ENCODE measurements around the gene LEUTX.

LEUTX gene

GRCh38 chr19:39824143-39825092, 45.8 kb downstream of the LEUTX start:
- no peaks in the 10 kb centered on the region for H3K27me3 ChIP-seq
- H3K9me3 ChIP-seq (replicated peaks in 1 of 11), result no peaks in the 10 kb centered on the region
- H3K4me2 ChIP-seq, result peak overlapping the region; percentile 62 to 86 (median 73)
- H3K4me1 ChIP-seq, result peaks cover 7 to 29% (median 18%) of the 10 kb centered on the region in 10 experiments; a peak in 18 of 20 replicates
- peaks cover 26 to 49% (median 39%) of the 10 kb centered on the region in 11 experiments; a peak in 21 of 22 replicates for H3K36me3 ChIP-seq
- H3K4me3 ChIP-seq, result peak overlapping the region; percentile 63 to 79 (median 68)
- no peak for TF ChIP-seq Cebpa-rat (IDR thresholded peaks at IDR 0.05)
- peak overlapping the region in 9 of 11 experiments; percentile 26 to 55 (median 36); a peak in 13 of 22 replicates for H3K27ac ChIP-seq
- H4K20me1 ChIP-seq, result peaks cover 0 to 33% (median 19%) of the 10 kb centered on the region in 11 experiments; a peak in 17 of 22 replicates
- peak overlapping the region; percentile 53 to 78 (median 75); a peak in 21 of 22 replicates for H3K9ac ChIP-seq

GRCh38 chr19:39825093-39825463, 46.4 kb downstream of the LEUTX start:
- Histone ChIP-seq H3K9me3 (replicated peaks in 1 of 11) (no peaks in the 10 kb centered on the region), H3K4me1 (peaks cover 7 to 32% (median 22%) of the 10 kb centered on the region in 10 experiments; a peak in 18 of 20 replicates), H3K27me3 (no peaks in the 10 kb centered on the region), H3K4me3 (no peak overlapping the region), H3K27ac (peak overlapping the region in 1 of 11 experiments; percentile 18; a peak in 1 of 22 replicates), H3K36me3 (peaks cover 33 to 56% (median 45%) of the 10 kb centered on the region in 11 experiments; a peak in 21 of 22 replicates), H4K20me1 (peaks cover 0 to 40% (median 25%) of the 10 kb centered on the region in 11 experiments; a peak in 18 of 22 replicates), H3K9ac (no peak overlapping the region), H3K4me2 (peak overlapping the region in 7 of 11 experiments; percentile 5 to 69 (median 21); a peak in 10 of 22 replicates)
- no peak for TF ChIP-seq Cebpa-rat (IDR thresholded peaks at IDR 0.05)

- no peak for TF ChIP-seq Cebpa-rat (IDR thresholded peaks at IDR 0.05)
- H3K27ac ChIP-seq, result no peak overlapping the region
- peaks cover 38 to 61% (median 50%) of the 10 kb centered on the region in 11 experiments; a peak in 21 of 22 replicates for H3K36me3 ChIP-seq
- no peak overlapping the region for H3K4me3 ChIP-seq
- peaks cover 7 to 32% (median 22%) of the 10 kb centered on the region in 10 experiments; a peak in 18 of 20 replicates for H3K4me1 ChIP-seq
- H3K4me2 ChIP-seq, result no peak overlapping the region
- no peaks in the 10 kb centered on the region for H3K27me3 ChIP-seq
- no peaks in the 10 kb centered on the region for H3K9me3 ChIP-seq (replicated peaks in 1 of 11)
- H3K9ac ChIP-seq, result no peak overlapping the region
- peaks cover 0 to 45% (median 31%) of the 10 kb centered on the region in 11 experiments; a peak in 18 of 22 replicates for H4K20me1 ChIP-seq
Measured at GRCh38 chr19:39825531-39826076, 47.0 kb downstream of the LEUTX start.

GRCh38 chr19:39826311-39826945, 47.8 kb downstream of the LEUTX start:
- Histone ChIP-seq H4K20me1 (peaks cover 0 to 53% (median 38%) of the 10 kb centered on the region in 11 experiments; a peak in 18 of 22 replicates), H3K4me2 (no peak overlapping the region), H3K4me1 (peaks cover 8 to 32% (median 23%) of the 10 kb centered on the region in 10 experiments; a peak in 19 of 20 replicates), H3K9me3 (replicated peaks in 1 of 11) (no peaks in the 10 kb centered on the region), H3K36me3 (peaks cover 45 to 70% (median 59%) of the 10 kb centered on the region in 11 experiments; a peak in 21 of 22 replicates), H3K27ac (no peak overlapping the region), H3K27me3 (peaks cover 0 to 5% (median 0%) of the 10 kb centered on the region in 11 experiments; a peak in 3 of 22 replicates), H3K4me3 (no peak overlapping the region), H3K9ac (no peak overlapping the region)
- no peak for TF ChIP-seq Cebpa-rat (IDR thresholded peaks at IDR 0.05)

GRCh38 chr19:39827216-39827615, 48.6 kb downstream of the LEUTX start:
- H3K4me3 ChIP-seq, result no peak overlapping the region
- peaks cover 0 to 7% (median 0%) of the 10 kb centered on the region in 11 experiments; a peak in 3 of 22 replicates for H3K27me3 ChIP-seq
- H3K4me2 ChIP-seq, result no peak overlapping the region
- H3K9me3 ChIP-seq (replicated peaks in 1 of 11), result no peaks in the 10 kb centered on the region
- H3K27ac ChIP-seq, result no peak overlapping the region
- peaks cover 15 to 40% (median 30%) of the 10 kb centered on the region in 10 experiments for H3K4me1 ChIP-seq
- no peak overlapping the region for H3K9ac ChIP-seq
- no peak for TF ChIP-seq Cebpa-rat (IDR thresholded peaks at IDR 0.05)
- H4K20me1 ChIP-seq, result peaks cover 0 to 61% (median 46%) of the 10 kb centered on the region in 11 experiments; a peak in 18 of 22 replicates
- peaks cover 51 to 75% (median 63%) of the 10 kb centered on the region in 11 experiments; a peak in 21 of 22 replicates for H3K36me3 ChIP-seq

GRCh38 chr19:39828015-39828653, 49.5 kb downstream of the LEUTX start:
- H3K4me3 ChIP-seq, result no peak overlapping the region
- peaks cover 51 to 71% (median 63%) of the 10 kb centered on the region in 11 experiments; a peak in 21 of 22 replicates for H3K36me3 ChIP-seq
- H3K27me3 ChIP-seq, result peaks cover 0 to 7% (median 0%) of the 10 kb centered on the region in 11 experiments; a peak in 3 of 22 replicates
- peaks cover 25 to 49% (median 37%) of the 10 kb centered on the region in 10 experiments for H3K4me1 ChIP-seq
- H3K4me2 ChIP-seq, result peak overlapping the region in 6 of 11 experiments; percentile 11 to 54 (median 46); a peak in 10 of 22 replicates
- H3K27ac ChIP-seq, result peak overlapping the region in 1 of 11 experiments; percentile 44; a peak in 2 of 22 replicates
- H3K9me3 ChIP-seq (replicated peaks in 1 of 11), result no peaks in the 10 kb centered on the region
- TF ChIP-seq Cebpa-rat (IDR thresholded peaks at IDR 0.05), result no peak
- H4K20me1 ChIP-seq, result peaks cover 0 to 70% (median 52%) of the 10 kb centered on the region in 11 experiments; a peak in 18 of 22 replicates
- no peak overlapping the region for H3K9ac ChIP-seq

- no peaks in the 10 kb centered on the region for H3K9me3 ChIP-seq (replicated peaks in 1 of 11)
- H3K4me1 ChIP-seq, result peaks cover 25 to 51% (median 37%) of the 10 kb centered on the region in 10 experiments
- H4K20me1 ChIP-seq, result peaks cover 0 to 74% (median 56%) of the 10 kb centered on the region in 11 experiments; a peak in 18 of 22 replicates
- peak overlapping the region in 7 of 11 experiments; percentile 11 to 54 (median 43); a peak in 13 of 22 replicates for H3K4me2 ChIP-seq
- H3K4me3 ChIP-seq, result no peak overlapping the region
- peaks cover 51 to 71% (median 63%) of the 10 kb centered on the region in 11 experiments; a peak in 21 of 22 replicates for H3K36me3 ChIP-seq
- TF ChIP-seq Cebpa-rat (IDR thresholded peaks at IDR 0.05), result no peak
- peak overlapping the region in 2 of 11 experiments; percentile 30 to 44; a peak in 3 of 22 replicates for H3K27ac ChIP-seq
- H3K9ac ChIP-seq, result peak overlapping the region in 1 of 11 experiments; percentile 16; a peak in 2 of 22 replicates
- peaks cover 0 to 7% (median 0%) of the 10 kb centered on the region in 11 experiments; a peak in 3 of 22 replicates for H3K27me3 ChIP-seq
Measured at GRCh38 chr19:39828654-39829032, 50.0 kb downstream of the LEUTX start.
